Testis (tissue), 2 donors: ENCODE results near the gene RIMBP2.

Experiments used
- CTCF ChIP-seq, 3 experiments: fragments of 450-650 bp in 2 of 3; fragments of 200-600 bp in 1 of 3; sonication (generic) in 1 of 3; IDR thresholded peaks; one replicate each; pipeline ENCODE4 v1.5.1; 2016 to 2019; ENCODE audit warnings: antibody characterized with exemption in 3 of 3, mild to moderate bottlenecking in 2 of 3, moderate library complexity in 1 of 3
- POLR2A ChIP-seq: fragments of 450-650 bp; IDR thresholded peaks from one replicate; pipeline ENCODE4 v1.6.1; 2017; ENCODE audit warnings: antibody characterized with exemption, mild to moderate bottlenecking, moderate library complexity

GRCh38 chr12:130480887-130481286 lies 235.2 kb downstream of the RIMBP2 start:
- TF ChIP-seq CTCF (IDR thresholded peaks at IDR 0.05) = no peak
- no peak for TF ChIP-seq POLR2A
